ENCODE data around the gene STX8.
"Not testable (repeated sequence)": the region's sequence is repeated elsewhere in the genome, so short reads cannot be mapped to it uniquely, and the experiment has no call there.

Gene STX8

GRCh38 chr17:9381068-9381467 lies 194.6 kb downstream of the STX8 start:
- no peak for DNase-seq

GRCh38 chr17:9380361-9380760 lies 195.3 kb downstream of the STX8 start:
- DNase-seq, result no peak

GRCh38 chr17:9376177-9376576 lies 199.4 kb downstream of the STX8 start:
- DNase-seq, result not testable (repeated sequence)

GRCh38 chr17:9371019-9371418 lies 204.6 kb downstream of the STX8 start:
- DNase-seq, result no peak

- DNase-seq, result no peak
Observed at GRCh38 chr17:9370467-9370866, 205.2 kb downstream of the STX8 start.

GRCh38 chr17:9368631-9369030 lies 207.0 kb downstream of the STX8 start:
- DNase-seq, result no peak

GRCh38 chr17:9367156-9367555 lies 208.5 kb downstream of the STX8 start:
- DNase-seq, result no peak

- DNase-seq, result no peak
Observed at GRCh38 chr17:9364837-9365430, 210.7 kb downstream of the STX8 start.

GRCh38 chr17:9363440-9364350 lies 211.9 kb downstream of the STX8 start:
- DNase-seq, result no peak

- no peak for DNase-seq
Observed at GRCh38 chr17:9361188-9361955, 214.2 kb downstream of the STX8 start.

GRCh38 chr17:9360677-9361081 lies 214.9 kb downstream of the STX8 start:
- no peak for DNase-seq

- DNase-seq, result no peak
Observed at GRCh38 chr17:9356488-9356911, 219.1 kb downstream of the STX8 start.

- no peak for DNase-seq
Observed at GRCh38 chr17:9355846-9356245, 219.8 kb downstream of the STX8 start.

- DNase-seq, result not testable (repeated sequence)
Observed at GRCh38 chr17:9355231-9355630, 220.4 kb downstream of the STX8 start.

- no peak for DNase-seq
Observed at GRCh38 chr17:9350080-9350479, 225.5 kb downstream of the STX8 start.

- no peak for DNase-seq
Observed at GRCh38 chr17:9346296-9346926, 229.2 kb downstream of the STX8 start.

GRCh38 chr17:9343516-9343915 lies 232.1 kb downstream of the STX8 start:
- no peak for DNase-seq

- no peak for DNase-seq
Observed at GRCh38 chr17:9342225-9342624, 233.4 kb downstream of the STX8 start.

- no peak for DNase-seq
Observed at GRCh38 chr17:9339958-9340357, 235.7 kb downstream of the STX8 start.

- not testable (repeated sequence) for DNase-seq
Observed at GRCh38 chr17:9339482-9339881, 236.1 kb downstream of the STX8 start.

- DNase-seq, result no peak
Observed at GRCh38 chr17:9336817-9337216, 238.8 kb downstream of the STX8 start.

- DNase-seq, result no peak
Observed at GRCh38 chr17:9334536-9335446, 240.8 kb downstream of the STX8 start.
